ENCODE measurements around the gene GOLPH3. TPM values are rescaled to one million over a fixed set of nuclear protein-coding genes. Genes with fewer than 3 reads are reported as not detected.
A peak's percentile ranks its signal among the peaks of the same experiment; 100 is the strongest.

Gene GOLPH3
- total and polyA plus RNA-seq, 11 donors = 20.3 to 73.4 (median 44.0) TPM

- TF ChIP-seq POLR2A (IDR thresholded peaks at IDR 0.05) (no peak), CTCF (IDR thresholded peaks at IDR 0.05) (no peak)
- Histone ChIP-seq H3K9me3 (no peaks in the 10 kb centered on the region), H3K27ac (no peak overlapping the region), H3K27me3 (no peaks in the 10 kb centered on the region), H3K36me3 (peaks cover 0 to 92% (median 51%) of the 10 kb centered on the region in 9 donors), H3K4me1 (peaks cover 0 to 6% (median 0%) of the 10 kb centered on the region in 12 donors), H3K4me3 (no peak overlapping the region)
- no peak for ATAC-seq
- WGBS, 4 donors = 90 to 94% (median 91%) methylated on average over 30 of the region's 30 CpGs
- no peak for DNase-seq
- intact Hi-C loops (cut with DNase I) = loop anchor here in 1 of 10 donors (5.0 kb wide), 1 partner anchor 502 kb away; no protein-coding TSS in a partner anchor
Measured at GRCh38 chr5:32089146-32090000, 84.7 kb downstream of the GOLPH3 start.

- no peak for DNase-seq
- Histone ChIP-seq H3K9me3 (no peaks in the 10 kb centered on the region), H3K27ac (no peak overlapping the region), H3K4me3 (no peak overlapping the region), H3K27me3 (no peaks in the 10 kb centered on the region), H3K36me3 (peaks cover 0 to 81% (median 52%) of the 10 kb centered on the region in 9 donors), H3K4me1 (peaks cover 0 to 11% (median 0%) of the 10 kb centered on the region in 12 donors)
- 87 to 94% (median 90%) methylated on average over 9 to 12 of the region's 12 CpGs for WGBS, 4 donors
- intact Hi-C loops (cut with DNase I) = loop anchor here in 1 of 10 donors (5.0 kb wide), 1 partner anchor 501 kb away; no protein-coding TSS in a partner anchor
- ATAC-seq = no peak
- no peak for TF ChIP-seq CTCF (IDR thresholded peaks at IDR 0.05)
- TF ChIP-seq POLR2A (IDR thresholded peaks at IDR 0.05) = no peak
Measured at GRCh38 chr5:32088214-32088613, 85.9 kb downstream of the GOLPH3 start.

GRCh38 chr5:32087086-32088082, 86.7 kb downstream of the GOLPH3 start:
- no peak for TF ChIP-seq POLR2A (IDR thresholded peaks at IDR 0.05)
- TF ChIP-seq CTCF (IDR thresholded peaks at IDR 0.05) = no peak
- 84 to 90% (median 87%) methylated on average over 13 to 24 of the region's 24 CpGs for WGBS, 4 donors
- intact Hi-C loops (cut with DNase I) = loop anchor here in 1 of 10 donors (5.0 kb wide), 1 partner anchor 500 kb away; no protein-coding TSS in a partner anchor
- H3K36me3 ChIP-seq = peaks cover 0 to 80% (median 55%) of the 10 kb centered on the region in 9 donors
- no peak for DNase-seq
- H3K27ac ChIP-seq = no peak overlapping the region
- peaks cover 0 to 7% (median 0%) of the 10 kb centered on the region in 12 donors for H3K4me1 ChIP-seq
- no peaks in the 10 kb centered on the region for H3K9me3 ChIP-seq
- H3K27me3 ChIP-seq = no peaks in the 10 kb centered on the region
- no peak overlapping the region for H3K4me3 ChIP-seq
- ATAC-seq = peak in 1 of 4 donors; percentile 8
